DMS79 treated with DMSO at 0.1 percent for 48 hours (cell line): ENCODE results near the gene CAV3.
A peak's percentile ranks its signal among the peaks of the same experiment; 100 is the strongest.

Experiments
- DNase-seq: peaks from one replicate; lab custom pipeline; 2025; lab: John Stamatoyannopoulos, UW

Gene CAV3

GRCh38 chr3:8761866-8762265 is 28.3 kb downstream of the CAV3 start:
- DNase-seq = no peak

- DNase-seq = no peak
Measured at GRCh38 chr3:8762607-8763377, 29.2 kb downstream of the CAV3 start.

GRCh38 chr3:8764528-8764927 is 30.9 kb downstream of the CAV3 start:
- DNase-seq = no peak

GRCh38 chr3:8765528-8765927 is 31.9 kb downstream of the CAV3 start:
- DNase-seq = no peak

- no peak for DNase-seq
Measured at GRCh38 chr3:8766148-8766547, 32.5 kb downstream of the CAV3 start.

- DNase-seq = no peak
Measured at GRCh38 chr3:8767256-8767666, 33.7 kb downstream of the CAV3 start.

GRCh38 chr3:8767667-8768363 is 34.2 kb downstream of the CAV3 start:
- peak; percentile 28 for DNase-seq

- peak; percentile 8 for DNase-seq
Measured at GRCh38 chr3:8768364-8769087, 34.9 kb downstream of the CAV3 start.

- DNase-seq = peak; percentile 30
Measured at GRCh38 chr3:8769088-8769822, 35.7 kb downstream of the CAV3 start, which contains the start of gene OXTR. Gene OXTR, minus strand, starts transcription at chr3:8769613. Its CDS starts 1,426 bp downstream, at chr3:8768187.

GRCh38 chr3:8773941-8774542 is 40.4 kb downstream of the CAV3 start:
- no peak for DNase-seq

GRCh38 chr3:8775181-8775580 is 41.6 kb downstream of the CAV3 start:
- DNase-seq = no peak

- DNase-seq = no peak
Measured at GRCh38 chr3:8775602-8776001, 42.0 kb downstream of the CAV3 start.

GRCh38 chr3:8776406-8776805 is 42.8 kb downstream of the CAV3 start:
- DNase-seq = no peak

- no peak for DNase-seq
Measured at GRCh38 chr3:8777201-8777977, 43.8 kb downstream of the CAV3 start.

- DNase-seq = no peak
Measured at GRCh38 chr3:8777978-8778267, 44.3 kb downstream of the CAV3 start.

- no peak for DNase-seq
Measured at GRCh38 chr3:8778475-8778874, 44.9 kb downstream of the CAV3 start.

- no peak for DNase-seq
Measured at GRCh38 chr3:8780279-8780678, 46.7 kb downstream of the CAV3 start.

GRCh38 chr3:8784676-8785435 is 51.3 kb downstream of the CAV3 start:
- no peak for DNase-seq

GRCh38 chr3:8790529-8790928 is 56.9 kb downstream of the CAV3 start:
- DNase-seq = no peak

- DNase-seq = no peak
Measured at GRCh38 chr3:8793242-8793641, 59.6 kb downstream of the CAV3 start.
